Stomach smooth muscle (tissue), 2 donors: ENCODE measurements around the gene CRYBA1.
"Not testable (repeated sequence)": the region's sequence is repeated elsewhere in the genome, so short reads cannot be mapped to it uniquely, and the experiment has no call there.

Experiments
- H3K27ac ChIP-seq: one replicate; pipeline ENCODE4 v1.7.0; 2013; ENCODE audit warnings: mild to moderate bottlenecking, low read length, inconsistent platforms
- H3K27me3 ChIP-seq, 2 donors: one replicate each; pipeline ENCODE4 v1.7.0; 2013; ENCODE audit warnings: low read length in 2 of 2; ENCODE audit not compliant: insufficient read depth in 2 of 2, control insufficient read depth in 1 of 2
- H3K36me3 ChIP-seq, 2 donors: one replicate each; pipeline ENCODE4 v1.7.0; 2013; ENCODE audit warnings: low read length in 2 of 2; ENCODE audit not compliant: control insufficient read depth in 2 of 2, insufficient read depth in 2 of 2
- H3K4me1 ChIP-seq: one replicate; pipeline ENCODE4 v1.7.0; 2013; ENCODE audit warnings: low read length; ENCODE audit not compliant: control insufficient read depth, insufficient read depth
- H3K4me3 ChIP-seq, 2 donors: one replicate each; pipeline ENCODE4 v1.7.0; 2013; ENCODE audit warnings: low read length in 2 of 2
- H3K9ac ChIP-seq, 2 donors: one replicate each; pipeline ENCODE4 v1.7.0; 2013; ENCODE audit warnings: low read length in 2 of 2, mild to moderate bottlenecking in 1 of 2
- H3K9me3 ChIP-seq, 2 donors: one replicate each; pipeline ENCODE4 v1.7.0; 2013; ENCODE audit warnings: low read length in 2 of 2; ENCODE audit not compliant: control insufficient read depth in 2 of 2
- donor health status: healthy.
- donor health status: Pancreatic carcinoma.

Gene CRYBA1

DNA sequence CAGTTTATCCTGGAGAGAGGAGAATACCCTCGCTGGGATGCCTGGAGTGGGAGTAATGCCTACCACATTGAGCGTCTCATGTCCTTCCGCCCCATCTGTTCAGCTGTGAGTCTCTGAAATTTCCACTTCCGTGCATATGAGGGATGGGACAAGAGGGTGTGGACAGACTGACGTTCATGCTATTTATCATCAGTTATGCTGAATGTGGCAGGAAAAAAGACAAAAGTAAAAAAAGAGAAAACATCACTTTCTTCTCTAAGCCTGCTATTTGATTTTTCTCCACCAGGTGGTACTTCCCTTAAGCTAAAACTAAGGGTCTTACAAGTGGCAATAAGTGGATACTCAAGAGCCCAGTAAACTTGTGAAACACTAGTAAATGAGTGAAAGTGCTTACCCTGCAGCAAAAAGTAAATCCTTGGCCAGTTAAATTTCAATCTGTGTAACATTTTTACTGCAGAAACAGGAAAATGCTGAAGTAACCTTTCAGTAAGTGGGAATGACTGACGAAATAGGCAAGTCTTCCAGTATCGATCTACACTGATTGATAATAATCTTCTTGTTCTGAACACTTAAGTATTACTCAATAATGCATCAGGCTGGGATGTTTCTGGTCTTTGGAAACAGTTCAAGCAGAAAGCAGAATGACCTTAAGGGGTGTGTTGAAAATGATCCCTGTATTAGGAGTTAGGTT, 5.6 kb downstream of the CRYBA1 start:
- no peaks in the 10 kb centered on the region for H3K36me3 ChIP-seq
- peaks cover 2% of the 10 kb centered on the region for H3K4me1 ChIP-seq
- H3K27ac ChIP-seq, result no peak overlapping the region
- H3K4me3 ChIP-seq, result no peak overlapping the region
- H3K9ac ChIP-seq, result no peak overlapping the region
- no peaks in the 10 kb centered on the region for H3K27me3 ChIP-seq
- no peaks in the 10 kb centered on the region for H3K9me3 ChIP-seq

- H3K4me1 ChIP-seq, result peaks cover 2% of the 10 kb centered on the region
- no peak overlapping the region for H3K4me3 ChIP-seq
- no peaks in the 10 kb centered on the region for H3K36me3 ChIP-seq
- no peak overlapping the region for H3K27ac ChIP-seq
- no peaks in the 10 kb centered on the region for H3K9me3 ChIP-seq
- no peak overlapping the region for H3K9ac ChIP-seq
- no peaks in the 10 kb centered on the region for H3K27me3 ChIP-seq
These were observed 6.4 kb downstream of the CRYBA1 start for GRCh38 chr17:29253037-29253436.

DNA sequence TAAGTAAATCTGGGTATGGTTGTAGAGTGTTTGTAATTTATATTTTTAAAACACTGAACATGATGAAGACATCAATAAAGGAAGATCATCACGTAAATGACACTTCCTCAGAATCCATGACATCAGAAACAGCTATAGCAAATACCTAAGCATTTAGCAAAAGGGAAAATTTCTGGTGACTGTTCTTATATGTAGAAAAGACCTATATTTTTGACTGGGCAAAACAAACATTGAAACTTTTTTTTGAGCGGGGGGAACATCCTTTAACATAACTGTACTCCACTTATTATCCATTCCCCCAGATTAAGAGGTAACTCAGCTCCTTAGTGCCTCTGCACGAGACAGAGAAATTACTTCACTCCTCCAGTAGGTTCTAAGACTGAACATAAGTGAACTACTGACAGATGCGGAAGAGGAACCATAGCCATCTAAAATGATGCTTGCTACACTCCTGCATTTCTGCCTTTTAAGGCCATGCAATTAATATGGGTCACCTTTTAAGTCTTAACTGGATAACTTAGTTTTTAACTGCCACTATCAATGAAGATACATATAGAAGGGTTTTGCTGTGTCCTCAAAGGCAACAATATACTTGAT, 9.4 kb downstream of the CRYBA1 start:
- Histone ChIP-seq H3K4me1 (no peaks in the 10 kb centered on the region), H3K36me3 (peaks cover 0 to 7% of the 10 kb centered on the region in 2 donors), H3K27me3 (no peaks in the 10 kb centered on the region), H3K4me3 (peak overlapping the region in 1 of 2 donors; percentile 54), H3K9me3 (no peaks in the 10 kb centered on the region), H3K27ac (no peak overlapping the region), H3K9ac (no peak overlapping the region)

DNA sequence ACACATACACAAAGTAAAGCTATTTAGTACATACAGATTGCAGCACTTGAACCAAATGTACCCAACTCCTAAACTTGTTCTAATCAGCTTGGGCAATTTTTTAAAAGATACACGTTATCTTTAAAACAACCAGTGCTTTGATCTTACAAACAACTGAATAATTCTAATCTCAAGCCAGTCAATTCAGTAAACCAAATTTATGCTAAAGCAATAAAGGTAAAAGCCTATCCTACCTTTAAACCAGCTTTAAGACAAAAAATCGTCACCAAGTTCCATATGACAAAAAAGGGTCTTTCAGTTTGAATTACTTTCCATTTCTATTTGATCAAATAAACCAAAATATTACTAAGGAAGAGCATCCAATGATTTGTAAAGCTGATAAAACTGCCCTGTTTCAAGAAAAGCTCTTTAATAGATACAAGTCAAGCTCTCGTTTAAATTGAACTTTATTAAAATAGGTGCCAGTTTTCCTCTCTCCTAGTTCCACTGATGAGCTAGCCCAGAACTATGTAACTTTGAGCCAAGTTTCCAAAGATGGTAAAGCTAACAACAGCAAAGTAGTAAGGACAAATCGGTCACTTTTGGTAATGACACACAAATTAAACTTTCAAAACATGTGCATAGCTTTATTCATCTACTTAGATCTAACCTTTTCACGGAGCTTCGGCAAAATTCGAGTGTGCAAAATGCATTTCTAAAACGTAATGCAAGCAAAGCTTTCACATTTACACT, 10.2 kb downstream of the CRYBA1 start:
- Histone ChIP-seq H3K27ac (peak overlapping the region; percentile 2), H3K27me3 (no peaks in the 10 kb centered on the region), H3K4me3 (peak overlapping the region; percentile 54 to 57), H3K36me3 (peaks cover 0 to 11% of the 10 kb centered on the region in 2 donors), H3K9me3 (no peaks in the 10 kb centered on the region), H3K9ac (peak overlapping the region in 1 of 2 donors; percentile 67), H3K4me1 (no peaks in the 10 kb centered on the region)

- Histone ChIP-seq H3K27me3 (no peaks in the 10 kb centered on the region), H3K27ac (peak overlapping the region; percentile 3), H3K9ac (peak overlapping the region in 1 of 2 donors; percentile 67), H3K4me3 (peak overlapping the region in 1 of 2 donors; percentile 20), H3K36me3 (peaks cover 4 to 12% of the 10 kb centered on the region in 2 donors), H3K4me1 (no peaks in the 10 kb centered on the region), H3K9me3 (no peaks in the 10 kb centered on the region)
These were observed 11.1 kb downstream of the CRYBA1 start for GRCh38 chr17:29257756-29258155.

GRCh38 chr17:29263916-29264315, 17.3 kb downstream of the CRYBA1 start:
- H3K27me3 ChIP-seq, result no peaks in the 10 kb centered on the region
- peaks cover 4 to 23% of the 10 kb centered on the region in 2 donors for H3K36me3 ChIP-seq
- H3K4me1 ChIP-seq, result no peaks in the 10 kb centered on the region
- H3K9ac ChIP-seq, result no peak overlapping the region
- H3K27ac ChIP-seq, result no peak overlapping the region
- H3K9me3 ChIP-seq, result no peaks in the 10 kb centered on the region
- no peak overlapping the region for H3K4me3 ChIP-seq

DNA sequence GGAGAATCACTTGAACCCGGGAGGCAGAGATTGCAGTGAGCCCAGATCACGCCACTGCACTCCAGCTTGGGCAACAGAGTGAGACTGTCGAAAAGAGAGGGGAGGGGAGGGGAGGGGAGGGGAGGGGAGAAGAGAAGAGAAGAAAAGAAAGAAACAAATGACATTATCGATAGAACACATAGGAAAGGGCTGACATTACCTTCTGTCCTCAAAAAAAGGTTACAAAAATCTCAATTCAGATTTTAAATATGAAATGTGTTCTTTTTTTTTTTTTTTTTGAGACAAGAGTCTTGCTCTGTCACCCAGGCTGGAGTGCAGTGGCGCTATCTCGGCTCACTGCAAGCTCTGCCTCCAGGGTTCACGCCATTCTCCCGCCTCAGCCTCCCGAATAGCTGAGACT, 25.3 kb downstream of the CRYBA1 start:
- H3K36me3 ChIP-seq, H3K4me1 ChIP-seq: not testable (repeated sequence)

GRCh38 chr17:29273924-29274323, 27.3 kb downstream of the CRYBA1 start:
- Histone ChIP-seq H3K4me3 (no peak overlapping the region), H3K4me1 (no peaks in the 10 kb centered on the region), H3K27ac (no peak overlapping the region), H3K9me3 (no peaks in the 10 kb centered on the region), H3K36me3 (peaks cover 10 to 13% of the 10 kb centered on the region in 2 donors), H3K9ac (no peak overlapping the region), H3K27me3 (no peaks in the 10 kb centered on the region)

More for the DNA sequence above, 25.3 kb downstream of the CRYBA1 start:
- not testable (repeated sequence) for H3K4me3 ChIP-seq, H3K27ac ChIP-seq, H3K9ac ChIP-seq, H3K27me3 ChIP-seq, H3K9me3 ChIP-seq

- H3K27ac ChIP-seq, result no peak overlapping the region
- no peaks in the 10 kb centered on the region for H3K9me3 ChIP-seq
- H3K4me3 ChIP-seq, result no peak overlapping the region
- peaks cover 19 to 21% of the 10 kb centered on the region in 2 donors for H3K36me3 ChIP-seq
- no peak overlapping the region for H3K9ac ChIP-seq
- no peaks in the 10 kb centered on the region for H3K27me3 ChIP-seq
- peaks cover 5% of the 10 kb centered on the region for H3K4me1 ChIP-seq
These were observed 32.0 kb downstream of the CRYBA1 start for GRCh38 chr17:29278692-29279091.

DNA sequence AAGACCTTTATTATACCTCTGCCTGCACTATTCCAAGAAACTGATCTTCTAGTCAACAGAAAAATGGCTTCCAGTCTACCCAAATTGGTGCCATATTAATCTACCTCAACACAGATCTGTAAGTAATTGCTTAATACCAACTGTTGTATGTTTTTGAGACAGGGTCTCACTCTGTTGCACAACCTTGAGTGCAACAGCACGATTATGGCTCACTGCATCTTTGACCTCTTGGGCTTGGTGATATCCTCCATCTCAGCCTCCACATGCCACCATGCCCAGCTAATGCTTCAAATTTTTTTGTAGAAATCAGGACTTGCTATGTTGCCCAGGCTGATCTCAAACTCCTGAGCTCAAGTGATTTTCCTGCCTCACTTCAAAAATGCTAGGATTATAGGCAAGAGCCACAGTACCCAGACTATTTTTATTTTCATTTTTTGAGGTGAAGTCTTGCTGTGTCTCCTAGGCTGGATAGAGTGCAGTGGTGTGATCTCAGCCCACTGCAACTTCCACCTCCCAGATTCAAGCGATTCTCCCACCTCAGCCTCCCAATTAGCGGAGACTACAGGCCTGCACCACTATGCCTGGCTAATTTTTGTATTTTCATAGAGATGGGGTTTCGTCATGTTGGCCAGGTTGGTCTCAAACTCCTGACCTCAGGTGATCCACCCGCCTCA, 32.9 kb downstream of the CRYBA1 start:
- no peaks in the 10 kb centered on the region for H3K27me3 ChIP-seq
- H3K9me3 ChIP-seq, result no peaks in the 10 kb centered on the region
- no peak overlapping the region for H3K4me3 ChIP-seq
- no peak overlapping the region for H3K27ac ChIP-seq
- H3K9ac ChIP-seq, result no peak overlapping the region
- peaks cover 5% of the 10 kb centered on the region for H3K4me1 ChIP-seq
- H3K36me3 ChIP-seq, result peaks cover 15 to 22% of the 10 kb centered on the region in 2 donors
